ENCODE data around the gene TARS3.
"Not testable (repeated sequence)": the region's sequence is repeated elsewhere in the genome, so short reads cannot be mapped to it uniquely, and the experiment has no call there.

The TARS3 gene

GRCh38 chr15:101723874-101724674, at the start of gene TARS3:
Gene TARS3, minus strand, starts transcription at chr15:101724473. Its CDS starts 86 bp downstream, at chr15:101724387.
- DNase-seq (ENCODE audit: low read depth in 2 of 2) = peak; percentile 94 to 95

- no peak for DNase-seq (ENCODE audit: low read depth in 2 of 2)
Observed at GRCh38 chr15:101773496-101774100, 49.3 kb upstream of the TARS3 start.

- DNase-seq (ENCODE audit: low read depth in 2 of 2) = no peak
Observed at GRCh38 chr15:101772921-101773320, 48.6 kb upstream of the TARS3 start.

- DNase-seq (ENCODE audit: low read depth in 2 of 2) = not testable (repeated sequence)
Observed at GRCh38 chr15:101767083-101767640, 42.9 kb upstream of the TARS3 start.

GRCh38 chr15:101765772-101766456, 41.6 kb upstream of the TARS3 start:
- no peak for DNase-seq (ENCODE audit: low read depth in 2 of 2)

GRCh38 chr15:101765340-101765671, 41.0 kb upstream of the TARS3 start:
- DNase-seq (ENCODE audit: low read depth in 2 of 2) = not testable (repeated sequence)

GRCh38 chr15:101764669-101765339, 40.5 kb upstream of the TARS3 start:
- DNase-seq (ENCODE audit: low read depth in 2 of 2) = not testable (repeated sequence)

- DNase-seq (ENCODE audit: low read depth in 2 of 2) = not testable (repeated sequence)
Observed at GRCh38 chr15:101746716-101747082, 22.4 kb upstream of the TARS3 start.

GRCh38 chr15:101734837-101735236, 10.6 kb upstream of the TARS3 start:
- not testable (repeated sequence) for DNase-seq (ENCODE audit: low read depth in 2 of 2)

GRCh38 chr15:101733545-101733944, 9.3 kb upstream of the TARS3 start:
- no peak for DNase-seq (ENCODE audit: low read depth in 2 of 2)

- no peak for DNase-seq (ENCODE audit: low read depth in 2 of 2)
Observed at GRCh38 chr15:101732772-101733171, 8.5 kb upstream of the TARS3 start.

- no peak for DNase-seq (ENCODE audit: low read depth in 2 of 2)
Observed at GRCh38 chr15:101731746-101732145, 7.5 kb upstream of the TARS3 start.

GRCh38 chr15:101727186-101727585, 2.9 kb upstream of the TARS3 start:
- no peak for DNase-seq (ENCODE audit: low read depth in 2 of 2)

GRCh38 chr15:101725073-101725472, 800 bp upstream of the TARS3 start:
- DNase-seq (ENCODE audit: low read depth in 2 of 2) = no peak

- no peak for DNase-seq (ENCODE audit: low read depth in 2 of 2)
Observed at GRCh38 chr15:101724675-101725005, 367 bp upstream of the TARS3 start.

- DNase-seq (ENCODE audit: low read depth in 2 of 2) = no peak
Observed at GRCh38 chr15:101723171-101723873, 951 bp downstream of the TARS3 start.

GRCh38 chr15:101718896-101719295, 5.4 kb downstream of the TARS3 start:
- DNase-seq (ENCODE audit: low read depth in 2 of 2) = no peak

- DNase-seq (ENCODE audit: low read depth in 2 of 2) = no peak
Observed at GRCh38 chr15:101712078-101712477, 12.2 kb downstream of the TARS3 start.

GRCh38 chr15:101710806-101711205, 13.5 kb downstream of the TARS3 start:
- no peak for DNase-seq (ENCODE audit: low read depth in 2 of 2)

- no peak for DNase-seq (ENCODE audit: low read depth in 2 of 2)
Observed at GRCh38 chr15:101709466-101709865, 14.8 kb downstream of the TARS3 start.

- DNase-seq (ENCODE audit: low read depth in 2 of 2) = no peak
Observed at GRCh38 chr15:101707983-101708382, 16.3 kb downstream of the TARS3 start.
